ENCODE data around the gene CMTM6.

- TF ChIP-seq CTCF (IDR thresholded peaks at IDR 0.05; ENCODE audit: borderline replicate concordance, extremely low read depth, low read length, poor library complexity, severe bottlenecking) = no peak
- TF ChIP-seq EZH2 (IDR thresholded peaks at IDR 0.05; ENCODE audit: borderline replicate concordance, low read depth, low read length, severe bottlenecking) = no peak
Observed at GRCh38 chr3:32483772-32484171, 18.9 kb downstream of the CMTM6 start.
